Measurements from ENCODE around the gene ARHGEF10L. TPM values are rescaled to one million over a fixed set of nuclear protein-coding genes. Genes with fewer than 3 reads are reported as not detected.

The ARHGEF10L gene
- polyA plus RNA-seq, 2 donors: 39.1 to 64.4 TPM

- Histone ChIP-seq H3K36me3 (ENCODE audit: control insufficient read depth in 2 of 2, insufficient read depth in 2 of 2, low read length in 1 of 2) (peaks cover 13 to 21% of the 10 kb centered on the region in 2 donors), H3K9me3 (ENCODE audit: control insufficient read depth in 2 of 2, insufficient read depth in 1 of 2, low read depth in 1 of 2, low read length in 1 of 2) (peaks cover 0 to 2% of the 10 kb centered on the region in 2 donors), H3K4me3 (ENCODE audit: low read depth in 1 of 2, low read length in 2 of 2) (no peak overlapping the region), H3K27ac (ENCODE audit: low read depth in 2 of 2, low read length in 1 of 2) (peak overlapping the region in 1 of 2 donors; percentile 8), H3K27me3 (ENCODE audit: control insufficient read depth in 1 of 2, insufficient read depth in 2 of 2, low read length in 2 of 2) (no peaks in the 10 kb centered on the region), H3K4me1 (ENCODE audit: control insufficient read depth in 2 of 2, insufficient read depth in 2 of 2, low read length in 1 of 2) (peaks cover 7 to 20% of the 10 kb centered on the region in 2 donors)
- 53 to 68% methylated on average over 11 of the region's 11 CpGs for WGBS, 2 donors
Measured at GRCh38 chr1:17683598-17683997, 144.1 kb downstream of the ARHGEF10L start.

DNA sequence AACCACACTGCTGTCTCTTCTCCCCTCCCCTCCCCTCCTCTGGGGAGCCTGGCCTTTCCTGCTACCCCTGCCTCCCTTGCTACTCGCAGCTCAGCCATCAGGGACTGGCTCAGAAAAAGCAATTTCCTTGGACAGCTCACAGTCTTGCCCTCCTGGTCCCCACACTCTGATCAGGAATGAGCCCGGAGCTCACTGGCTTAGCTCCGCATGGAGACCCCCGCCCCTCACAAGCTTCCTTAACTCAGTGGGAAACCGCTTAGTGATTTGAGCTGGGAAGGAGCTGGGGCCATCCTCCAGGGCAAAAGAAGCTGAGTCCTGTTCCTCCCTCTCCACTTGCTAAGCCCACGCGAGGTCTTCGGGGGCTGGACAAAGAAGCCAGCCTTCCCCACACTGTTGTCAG, 145.3 kb downstream of the ARHGEF10L start:
- peaks cover 17 to 22% of the 10 kb centered on the region in 2 donors for H3K36me3 ChIP-seq (ENCODE audit: control insufficient read depth in 2 of 2, insufficient read depth in 2 of 2, low read length in 1 of 2)

DNA sequence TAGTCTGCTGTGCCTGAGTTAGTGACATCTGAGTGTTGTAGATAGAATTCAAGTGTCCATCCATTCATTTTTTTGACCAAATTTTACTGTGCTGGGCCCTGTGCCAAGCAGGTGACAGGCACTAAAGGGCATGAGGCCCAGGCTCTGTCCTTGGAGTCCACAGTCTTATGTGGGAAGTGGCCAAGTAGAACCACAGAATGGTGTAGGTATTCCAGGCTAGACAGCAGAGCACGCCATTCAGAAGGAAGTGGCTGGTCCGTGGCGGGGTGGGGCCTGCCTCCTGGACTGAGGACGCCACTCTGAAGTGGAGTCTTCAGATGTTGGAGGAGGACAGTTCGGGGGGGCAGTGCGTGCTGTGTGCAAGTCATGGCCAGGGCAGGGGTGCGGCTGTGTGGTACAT, 146.8 kb downstream of the ARHGEF10L start:
- Histone ChIP-seq H3K9me3 (ENCODE audit: control insufficient read depth in 2 of 2, insufficient read depth in 1 of 2, low read depth in 1 of 2, low read length in 1 of 2) (peaks cover 0 to 2% of the 10 kb centered on the region in 2 donors), H3K4me3 (ENCODE audit: low read depth in 1 of 2, low read length in 2 of 2) (no peak overlapping the region), H3K36me3 (ENCODE audit: control insufficient read depth in 2 of 2, insufficient read depth in 2 of 2, low read length in 1 of 2) (peaks cover 17 to 32% of the 10 kb centered on the region in 2 donors), H3K27me3 (ENCODE audit: control insufficient read depth in 1 of 2, insufficient read depth in 2 of 2, low read length in 2 of 2) (no peaks in the 10 kb centered on the region), H3K4me1 (ENCODE audit: control insufficient read depth in 2 of 2, insufficient read depth in 2 of 2, low read length in 1 of 2) (peaks cover 7 to 20% of the 10 kb centered on the region in 2 donors), H3K27ac (ENCODE audit: low read depth in 2 of 2, low read length in 1 of 2) (no peak overlapping the region)
- WGBS, 2 donors: 74 to 82% methylated on average over 7 of the region's 7 CpGs

More for the DNA sequence above, 145.3 kb downstream of the ARHGEF10L start:
- Histone ChIP-seq H3K27me3 (ENCODE audit: control insufficient read depth in 1 of 2, insufficient read depth in 2 of 2, low read length in 2 of 2) (no peaks in the 10 kb centered on the region), H3K4me1 (ENCODE audit: control insufficient read depth in 2 of 2, insufficient read depth in 2 of 2, low read length in 1 of 2) (peaks cover 7 to 20% of the 10 kb centered on the region in 2 donors), H3K27ac (ENCODE audit: low read depth in 2 of 2, low read length in 1 of 2) (no peak overlapping the region), H3K4me3 (ENCODE audit: low read depth in 1 of 2, low read length in 2 of 2) (no peak overlapping the region), H3K9me3 (ENCODE audit: control insufficient read depth in 2 of 2, insufficient read depth in 1 of 2, low read depth in 1 of 2, low read length in 1 of 2) (peaks cover 0 to 2% of the 10 kb centered on the region in 2 donors)
- 80 to 89% methylated on average over 8 of the region's 8 CpGs for WGBS, 2 donors

DNA sequence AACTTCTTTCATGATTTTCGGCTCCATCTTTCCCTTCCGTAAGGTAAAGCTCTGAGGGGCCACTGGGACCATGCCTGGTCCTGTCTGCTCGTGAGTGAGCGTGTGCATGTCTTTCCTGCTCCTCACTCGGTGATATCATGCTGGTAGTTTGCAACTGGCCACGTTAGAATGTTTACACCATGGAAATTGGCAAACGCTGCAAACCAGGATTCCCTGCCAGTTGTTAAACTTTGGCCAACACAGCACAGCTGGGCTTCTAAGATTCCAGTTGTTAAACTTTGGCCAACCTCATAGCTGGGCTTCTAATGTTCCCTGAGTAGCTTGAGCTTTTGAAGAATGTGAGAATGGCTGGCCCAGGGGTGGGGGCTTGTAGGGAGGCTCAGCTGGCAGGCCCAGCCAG, 147.6 kb downstream of the ARHGEF10L start:
- Histone ChIP-seq H3K27me3 (ENCODE audit: control insufficient read depth in 1 of 2, insufficient read depth in 2 of 2, low read length in 2 of 2) (no peaks in the 10 kb centered on the region), H3K9me3 (ENCODE audit: control insufficient read depth in 2 of 2, insufficient read depth in 1 of 2, low read depth in 1 of 2, low read length in 1 of 2) (peaks cover 0 to 2% of the 10 kb centered on the region in 2 donors), H3K27ac (ENCODE audit: low read depth in 2 of 2, low read length in 1 of 2) (no peak overlapping the region), H3K36me3 (ENCODE audit: control insufficient read depth in 2 of 2, insufficient read depth in 2 of 2, low read length in 1 of 2) (peaks cover 17 to 35% of the 10 kb centered on the region in 2 donors), H3K4me3 (ENCODE audit: low read depth in 1 of 2, low read length in 2 of 2) (no peak overlapping the region), H3K4me1 (ENCODE audit: control insufficient read depth in 2 of 2, insufficient read depth in 2 of 2, low read length in 1 of 2) (peaks cover 7 to 17% of the 10 kb centered on the region in 2 donors)
- WGBS, 2 donors: 60 to 62% methylated on average over 7 of the region's 7 CpGs

DNA sequence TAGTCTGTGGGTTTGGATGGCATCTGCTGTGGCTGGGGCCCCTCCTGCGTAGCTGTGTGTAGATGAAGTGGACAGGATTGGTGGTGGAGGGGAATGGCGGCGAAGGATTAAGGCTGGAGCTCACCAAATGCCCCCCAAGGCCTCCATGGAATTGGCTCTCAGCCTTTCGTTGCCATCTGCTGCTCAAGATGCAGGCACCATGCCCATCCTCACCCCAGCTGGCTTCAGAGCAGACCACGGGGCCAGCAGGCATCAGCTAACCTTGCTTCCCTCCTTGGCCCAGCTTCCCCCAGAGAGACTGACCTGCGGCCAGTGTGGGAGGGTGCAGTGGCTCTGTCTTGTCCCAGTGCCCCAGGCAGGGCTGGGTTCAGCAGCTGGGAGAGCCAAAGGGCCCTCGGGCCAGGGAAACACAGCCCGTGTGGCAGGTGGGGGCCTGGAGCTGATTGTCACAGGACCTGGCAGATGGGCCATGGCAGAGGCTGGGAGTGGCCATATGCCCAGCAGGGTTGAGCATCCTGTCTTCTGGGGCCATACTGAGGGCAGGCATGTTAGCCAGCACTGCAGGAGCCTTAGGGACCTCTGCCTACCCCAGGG, 148.8 kb downstream of the ARHGEF10L start:
- peaks cover 4 to 8% of the 10 kb centered on the region in 2 donors for H3K4me1 ChIP-seq (ENCODE audit: control insufficient read depth in 2 of 2, insufficient read depth in 2 of 2, low read length in 1 of 2)
- H3K4me3 ChIP-seq (ENCODE audit: low read depth in 1 of 2, low read length in 2 of 2): no peak overlapping the region
- H3K27me3 ChIP-seq (ENCODE audit: control insufficient read depth in 1 of 2, insufficient read depth in 2 of 2, low read length in 2 of 2): no peaks in the 10 kb centered on the region
- peaks cover 0 to 2% of the 10 kb centered on the region in 2 donors for H3K9me3 ChIP-seq (ENCODE audit: control insufficient read depth in 2 of 2, insufficient read depth in 1 of 2, low read depth in 1 of 2, low read length in 1 of 2)
- H3K27ac ChIP-seq (ENCODE audit: low read depth in 2 of 2, low read length in 1 of 2): no peak overlapping the region
- 82 to 86% methylated on average over 8 of the region's 8 CpGs for WGBS, 2 donors
- H3K36me3 ChIP-seq (ENCODE audit: control insufficient read depth in 2 of 2, insufficient read depth in 2 of 2, low read length in 1 of 2): peaks cover 21 to 45% of the 10 kb centered on the region in 2 donors

DNA sequence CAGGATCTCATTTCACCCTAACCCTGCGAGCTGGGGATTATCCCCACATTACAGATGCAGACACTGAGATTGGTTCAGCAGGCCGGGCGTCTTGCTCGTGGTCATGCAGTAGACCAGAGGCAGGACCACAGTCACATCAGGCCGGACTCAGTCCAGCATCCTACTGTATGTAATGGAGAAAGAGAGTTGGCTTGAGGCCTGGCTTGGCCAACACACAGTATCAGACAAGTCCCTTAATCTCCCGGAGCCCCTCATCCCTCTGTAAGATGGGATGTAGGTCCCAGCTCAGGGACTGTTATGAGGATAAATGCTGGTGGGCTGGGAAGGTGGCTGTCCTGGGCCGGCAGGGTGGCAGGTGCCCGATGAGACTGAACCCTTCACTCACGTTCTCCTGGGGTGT, 149.5 kb downstream of the ARHGEF10L start:
- no peak overlapping the region for H3K4me3 ChIP-seq (ENCODE audit: low read depth in 1 of 2, low read length in 2 of 2)
- H3K36me3 ChIP-seq (ENCODE audit: control insufficient read depth in 2 of 2, insufficient read depth in 2 of 2, low read length in 1 of 2): peaks cover 20 to 50% of the 10 kb centered on the region in 2 donors
- H3K9me3 ChIP-seq (ENCODE audit: control insufficient read depth in 2 of 2, insufficient read depth in 1 of 2, low read depth in 1 of 2, low read length in 1 of 2): peaks cover 0 to 2% of the 10 kb centered on the region in 2 donors
- no peak overlapping the region for H3K27ac ChIP-seq (ENCODE audit: low read depth in 2 of 2, low read length in 1 of 2)
- 79 to 85% methylated on average over 9 of the region's 9 CpGs for WGBS, 2 donors
- peaks cover 3 to 4% of the 10 kb centered on the region in 2 donors for H3K4me1 ChIP-seq (ENCODE audit: control insufficient read depth in 2 of 2, insufficient read depth in 2 of 2, low read length in 1 of 2)
- H3K27me3 ChIP-seq (ENCODE audit: control insufficient read depth in 1 of 2, insufficient read depth in 2 of 2, low read length in 2 of 2): no peaks in the 10 kb centered on the region

DNA sequence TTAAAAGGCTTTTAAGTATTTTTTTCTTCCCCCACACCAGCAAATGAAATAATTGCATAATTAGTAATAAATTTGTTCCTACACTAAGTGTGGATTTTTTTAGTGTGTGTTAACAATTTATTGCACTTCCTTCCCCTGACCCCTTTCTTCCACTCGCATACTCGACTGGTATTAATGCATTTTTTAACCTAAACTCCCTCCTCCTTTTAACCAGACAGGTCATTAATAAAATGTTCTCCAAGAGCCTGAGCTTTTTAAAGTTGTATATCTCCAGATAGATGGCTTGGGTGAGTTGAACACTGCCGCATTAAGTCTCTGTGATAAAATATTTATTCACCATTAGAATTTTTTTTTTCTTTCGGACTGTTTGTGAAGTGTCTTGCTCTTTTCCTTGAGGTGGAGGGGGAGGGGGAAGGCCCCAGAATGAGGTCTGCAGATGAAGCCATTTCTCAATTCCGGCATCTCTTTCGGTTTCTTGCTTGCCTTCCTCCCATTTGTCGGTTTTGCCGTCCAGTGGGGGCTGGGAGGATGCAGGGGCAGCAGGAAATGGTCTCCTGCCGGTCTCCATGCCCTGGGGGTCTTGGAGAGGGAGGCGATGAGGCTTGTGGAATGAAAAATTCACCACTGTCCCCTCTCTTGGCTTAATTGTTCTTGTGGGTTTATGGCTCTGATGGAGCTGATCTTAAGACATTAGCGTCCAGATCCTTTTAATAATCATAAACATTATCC, 151.6 kb downstream of the ARHGEF10L start:
- peaks cover 16 to 64% of the 10 kb centered on the region in 2 donors for H3K36me3 ChIP-seq (ENCODE audit: control insufficient read depth in 2 of 2, insufficient read depth in 2 of 2, low read length in 1 of 2)
- H3K27me3 ChIP-seq (ENCODE audit: control insufficient read depth in 1 of 2, insufficient read depth in 2 of 2, low read length in 2 of 2): no peaks in the 10 kb centered on the region
- H3K4me3 ChIP-seq (ENCODE audit: low read depth in 1 of 2, low read length in 2 of 2): no peak overlapping the region
- WGBS, 2 donors: 64 to 65% methylated on average over 11 of the region's 11 CpGs
- no peak overlapping the region for H3K27ac ChIP-seq (ENCODE audit: low read depth in 2 of 2, low read length in 1 of 2)
- H3K9me3 ChIP-seq (ENCODE audit: control insufficient read depth in 2 of 2, insufficient read depth in 1 of 2, low read depth in 1 of 2, low read length in 1 of 2): peaks cover 0 to 2% of the 10 kb centered on the region in 2 donors
- peaks cover 0 to 4% of the 10 kb centered on the region in 2 donors for H3K4me1 ChIP-seq (ENCODE audit: control insufficient read depth in 2 of 2, insufficient read depth in 2 of 2, low read length in 1 of 2)

GRCh38 chr1:17692645-17693044, 153.1 kb downstream of the ARHGEF10L start:
- Histone ChIP-seq H3K36me3 (ENCODE audit: control insufficient read depth in 2 of 2, insufficient read depth in 2 of 2, low read length in 1 of 2) (peaks cover 13 to 65% of the 10 kb centered on the region in 2 donors), H3K4me1 (ENCODE audit: control insufficient read depth in 2 of 2, insufficient read depth in 2 of 2, low read length in 1 of 2) (peaks cover 0 to 4% of the 10 kb centered on the region in 2 donors), H3K27me3 (ENCODE audit: control insufficient read depth in 1 of 2, insufficient read depth in 2 of 2, low read length in 2 of 2) (no peaks in the 10 kb centered on the region), H3K9me3 (ENCODE audit: control insufficient read depth in 2 of 2, insufficient read depth in 1 of 2, low read depth in 1 of 2, low read length in 1 of 2) (peaks cover 0 to 2% of the 10 kb centered on the region in 2 donors), H3K4me3 (ENCODE audit: low read depth in 1 of 2, low read length in 2 of 2) (no peak overlapping the region), H3K27ac (ENCODE audit: low read depth in 2 of 2, low read length in 1 of 2) (no peak overlapping the region)
- WGBS, 2 donors: 74 to 78% methylated on average over 9 of the region's 9 CpGs

DNA sequence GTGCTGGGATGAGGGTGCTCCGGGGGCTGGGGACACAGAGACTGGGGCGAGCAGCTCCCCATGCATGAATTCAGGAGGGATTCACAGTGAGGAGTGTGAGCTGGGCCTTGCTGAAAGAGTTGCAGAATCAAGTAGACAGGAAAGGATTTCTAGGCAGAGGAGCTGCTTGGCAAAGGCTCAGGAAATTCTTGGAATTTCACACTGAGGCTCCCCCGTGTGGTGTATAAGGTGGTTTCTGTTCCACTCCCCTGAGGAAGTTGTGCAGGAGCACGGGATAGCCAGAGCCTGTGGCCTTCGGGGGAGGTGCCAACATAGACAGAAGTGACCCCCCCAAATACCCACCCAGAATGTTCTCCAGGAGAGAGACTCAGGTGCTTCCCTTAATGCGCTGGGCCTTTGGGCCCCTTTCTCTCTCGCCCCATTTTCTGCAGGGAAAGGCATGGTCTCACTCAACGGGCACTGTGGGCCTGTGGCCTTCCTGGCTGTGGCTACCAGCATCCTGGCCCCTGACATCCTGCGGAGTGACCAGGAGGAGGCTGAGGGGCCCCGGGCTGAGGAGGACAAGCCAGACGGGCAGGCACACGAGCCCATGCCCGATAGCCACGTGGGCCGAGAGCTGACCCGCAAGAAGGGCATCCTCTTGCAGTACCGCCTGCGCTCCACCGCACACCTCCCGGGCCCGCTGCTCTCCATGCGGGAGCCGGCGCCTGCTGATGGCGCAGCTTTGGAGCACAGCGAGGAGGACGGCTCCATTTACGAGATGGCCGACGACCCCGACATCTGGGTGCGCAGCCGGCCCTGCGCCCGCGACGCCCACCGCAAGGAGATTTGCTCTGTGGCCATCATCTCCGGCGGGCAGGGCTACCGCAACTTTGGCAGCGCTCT, 157.2 kb downstream of the ARHGEF10L start:
- H3K4me3 ChIP-seq (ENCODE audit: low read depth in 1 of 2, low read length in 2 of 2): no peak overlapping the region
- no peaks in the 10 kb centered on the region for H3K9me3 ChIP-seq (ENCODE audit: control insufficient read depth in 2 of 2, insufficient read depth in 1 of 2, low read depth in 1 of 2, low read length in 1 of 2)
- H3K27ac ChIP-seq (ENCODE audit: low read depth in 2 of 2, low read length in 1 of 2): no peak overlapping the region
- H3K36me3 ChIP-seq (ENCODE audit: control insufficient read depth in 2 of 2, insufficient read depth in 2 of 2, low read length in 1 of 2): peaks cover 3 to 40% of the 10 kb centered on the region in 2 donors
- no peaks in the 10 kb centered on the region for H3K27me3 ChIP-seq (ENCODE audit: control insufficient read depth in 1 of 2, insufficient read depth in 2 of 2, low read length in 2 of 2)
- H3K4me1 ChIP-seq (ENCODE audit: control insufficient read depth in 2 of 2, insufficient read depth in 2 of 2, low read length in 1 of 2): no peaks in the 10 kb centered on the region
- WGBS, 2 donors: 85% methylated on average over 41 to 42 of the region's 42 CpGs

Data from esophagus (tissue), 2 donors.